ENCODE data around the gene STXBP6.

Gene STXBP6

GRCh38 chr14:24891987-24892496 is 157.9 kb downstream of the STXBP6 start:
- in situ Hi-C loops (cut with MboI; ENCODE audit: low sequenced_read_pairs): no loop called here

GRCh38 chr14:24890716-24891115 is 159.2 kb downstream of the STXBP6 start:
- in situ Hi-C loops (cut with MboI; ENCODE audit: low sequenced_read_pairs): no loop called here

- in situ Hi-C loops (cut with MboI; ENCODE audit: low sequenced_read_pairs): no loop called here
Measured at GRCh38 chr14:24889843-24890242, 160.1 kb downstream of the STXBP6 start.

DNA sequence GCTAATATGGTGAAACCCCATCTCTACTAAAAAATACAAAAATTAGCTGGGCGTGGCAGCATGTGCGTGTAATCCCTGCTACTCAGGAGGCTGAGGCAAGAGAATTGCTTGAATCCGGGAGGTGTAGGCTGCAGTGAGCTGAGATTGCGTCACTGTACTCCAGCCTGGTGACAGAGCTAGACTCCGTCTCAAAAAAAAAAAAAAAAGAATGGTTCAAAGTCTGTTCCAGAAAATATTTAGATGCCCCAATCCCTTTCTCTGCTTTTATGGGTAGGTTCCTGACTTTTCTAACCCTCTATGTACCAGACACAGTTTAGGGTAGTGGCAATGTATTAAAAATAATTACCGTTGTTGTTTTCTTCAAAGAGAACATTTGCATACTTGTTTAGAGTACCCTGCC is 161.4 kb downstream of the STXBP6 start:
- in situ Hi-C loops (cut with MboI; ENCODE audit: low sequenced_read_pairs): no loop called here

- in situ Hi-C loops (cut with MboI; ENCODE audit: low sequenced_read_pairs): no loop called here
Measured at GRCh38 chr14:24887623-24888304, 162.2 kb downstream of the STXBP6 start.

DNA sequence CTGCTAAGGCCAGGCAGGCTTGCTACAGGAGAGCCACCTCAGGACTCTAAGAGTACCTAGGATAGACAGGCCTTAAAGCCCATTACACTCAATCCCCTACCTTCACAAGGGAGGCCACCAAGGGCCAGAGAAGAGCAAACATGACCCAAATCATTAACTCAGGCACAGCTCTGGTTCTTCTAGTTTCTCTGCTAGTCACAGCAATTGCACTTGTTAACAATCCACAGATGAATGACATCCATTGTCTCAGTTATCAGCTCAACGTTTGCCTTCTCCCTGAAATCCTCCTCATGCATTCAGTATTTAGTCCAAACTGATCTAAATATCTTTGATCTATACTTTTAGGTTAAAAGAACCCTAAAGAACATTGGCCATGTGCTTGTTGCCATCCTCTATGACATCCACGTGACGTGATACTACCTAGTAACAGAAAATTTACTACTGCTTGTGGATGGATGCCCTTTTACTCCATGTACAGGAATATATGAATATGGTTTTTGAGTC is 164.5 kb downstream of the STXBP6 start:
- in situ Hi-C loops (cut with MboI; ENCODE audit: low sequenced_read_pairs): no loop called here

- in situ Hi-C loops (cut with MboI; ENCODE audit: low sequenced_read_pairs): no loop called here
Measured at GRCh38 chr14:24883576-24883975, 166.4 kb downstream of the STXBP6 start.

- in situ Hi-C loops (cut with MboI; ENCODE audit: low sequenced_read_pairs): no loop called here
Measured at GRCh38 chr14:24881116-24881893, 168.6 kb downstream of the STXBP6 start.

- in situ Hi-C loops (cut with MboI; ENCODE audit: low sequenced_read_pairs): no loop called here
Measured at GRCh38 chr14:24880689-24881088, 169.3 kb downstream of the STXBP6 start.

- in situ Hi-C loops (cut with MboI; ENCODE audit: low sequenced_read_pairs): no loop called here
Measured at GRCh38 chr14:24879661-24880386, 170.1 kb downstream of the STXBP6 start.

GRCh38 chr14:24876996-24877395 is 173.0 kb downstream of the STXBP6 start:
- in situ Hi-C loops (cut with MboI; ENCODE audit: low sequenced_read_pairs): no loop called here

DNA sequence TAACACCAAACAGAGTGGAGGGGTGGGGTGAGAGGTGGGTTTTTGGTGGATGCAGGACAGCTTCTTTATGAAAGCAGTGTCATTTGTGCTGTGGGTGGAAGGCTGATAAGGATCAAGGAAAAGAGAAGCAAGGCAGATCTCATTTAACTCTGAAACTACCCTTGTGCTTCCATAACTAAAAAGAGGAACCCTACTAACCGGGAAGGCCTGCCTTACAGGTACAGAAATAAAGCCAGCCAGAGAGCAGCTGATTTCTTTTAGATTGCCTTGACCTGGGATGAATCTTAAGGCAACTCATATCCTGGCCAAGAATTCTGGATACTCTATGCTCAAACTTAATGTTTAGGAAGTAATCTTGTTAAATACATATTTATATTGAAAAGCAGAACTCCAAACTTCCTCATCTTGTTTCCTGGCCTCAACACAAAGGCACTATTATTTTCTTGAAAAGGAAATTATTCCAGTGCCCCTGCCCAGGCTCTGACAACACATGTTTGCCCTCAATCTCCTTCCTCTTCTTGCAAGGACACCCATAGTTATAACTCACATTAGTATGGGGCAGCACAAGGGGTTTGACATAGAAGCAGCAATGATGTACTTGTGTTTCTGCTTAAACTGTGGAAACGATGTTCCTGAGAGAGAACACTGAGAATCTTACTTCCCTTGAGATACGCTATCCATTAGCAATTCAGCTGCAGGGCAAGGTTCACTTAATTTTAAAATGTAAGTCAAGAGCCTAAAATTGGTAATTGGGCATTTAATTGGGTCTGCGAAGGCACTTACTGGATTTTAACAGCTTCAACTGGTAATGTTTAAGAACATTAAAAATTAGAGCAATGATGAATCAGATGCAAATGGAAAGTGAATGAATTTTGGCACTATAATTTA is 173.7 kb downstream of the STXBP6 start:
- in situ Hi-C loops (cut with MboI; ENCODE audit: low sequenced_read_pairs): no loop called here

GRCh38 chr14:24875203-24875838 is 174.6 kb downstream of the STXBP6 start:
- in situ Hi-C loops (cut with MboI; ENCODE audit: low sequenced_read_pairs): no loop called here

DNA sequence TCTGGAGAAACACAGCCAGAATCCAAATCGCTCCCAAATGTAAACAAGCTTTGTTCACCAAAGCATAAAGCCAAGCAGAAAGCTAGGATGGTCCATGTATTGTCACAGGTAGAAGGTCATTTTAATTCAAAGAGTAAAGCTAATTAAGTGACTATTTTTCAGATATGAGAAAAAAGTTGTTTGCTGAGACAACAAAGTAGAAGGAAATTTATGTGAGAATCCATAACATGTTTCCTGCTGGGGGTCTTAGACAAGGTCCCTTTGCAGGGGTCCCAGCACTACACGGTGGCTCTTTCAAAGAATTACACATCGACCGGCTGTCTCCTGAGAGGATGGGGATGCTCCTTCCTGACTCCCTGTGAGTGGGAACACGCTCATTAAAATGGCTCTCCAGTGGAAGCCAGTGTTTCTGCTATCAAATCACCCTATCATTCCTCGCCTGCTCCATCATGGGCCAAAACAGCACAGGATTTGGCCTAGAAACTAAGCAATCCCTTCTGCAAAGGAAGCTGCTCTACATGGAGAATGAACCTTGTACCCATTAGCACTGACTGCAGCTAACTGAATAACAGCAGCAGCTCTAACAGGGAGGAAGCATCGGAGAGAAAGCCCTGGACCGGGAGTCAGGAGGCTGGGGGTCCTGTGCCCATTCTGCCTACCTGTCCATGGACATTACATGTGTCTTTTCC is 175.3 kb downstream of the STXBP6 start:
- in situ Hi-C loops (cut with MboI; ENCODE audit: low sequenced_read_pairs): no loop called here

GRCh38 chr14:24873551-24873950 is 176.4 kb downstream of the STXBP6 start:
- in situ Hi-C loops (cut with MboI; ENCODE audit: low sequenced_read_pairs): no loop called here

DNA sequence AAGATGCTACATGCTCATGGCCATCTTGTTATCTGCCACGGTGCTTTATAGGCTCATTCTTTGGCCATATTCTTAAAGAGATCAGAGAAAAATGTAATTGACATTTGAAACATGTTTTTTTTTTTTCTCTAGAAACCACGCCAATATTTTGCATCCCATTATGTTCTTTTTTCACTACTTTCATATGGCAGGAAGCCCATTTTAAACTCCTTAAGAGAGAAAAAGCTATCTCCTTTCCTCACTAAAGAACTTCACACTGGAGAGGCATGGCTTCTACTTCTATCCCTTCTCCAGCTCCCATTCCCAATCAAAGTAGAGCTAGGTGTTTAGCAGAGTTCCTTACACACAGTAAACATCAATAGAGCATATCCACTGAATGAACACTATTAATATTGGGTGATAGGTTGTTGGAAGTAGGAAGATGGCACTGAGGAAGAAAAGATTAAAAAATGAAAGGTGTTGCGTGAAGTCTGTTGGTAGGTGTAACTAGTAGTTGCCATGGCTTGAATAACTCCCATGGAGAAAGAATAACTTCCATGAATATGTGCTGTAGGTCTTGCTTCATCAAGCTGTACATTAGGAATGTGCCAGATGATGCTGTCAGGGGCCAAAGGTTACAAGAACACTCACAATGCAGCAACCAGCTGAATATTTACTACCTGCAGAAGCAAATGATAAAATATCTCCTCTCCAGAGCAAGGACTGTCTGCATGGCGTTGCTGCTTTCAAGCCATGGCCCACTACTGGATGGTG is 178.8 kb downstream of the STXBP6 start:
- in situ Hi-C loops (cut with MboI; ENCODE audit: low sequenced_read_pairs): no loop called here

DNA sequence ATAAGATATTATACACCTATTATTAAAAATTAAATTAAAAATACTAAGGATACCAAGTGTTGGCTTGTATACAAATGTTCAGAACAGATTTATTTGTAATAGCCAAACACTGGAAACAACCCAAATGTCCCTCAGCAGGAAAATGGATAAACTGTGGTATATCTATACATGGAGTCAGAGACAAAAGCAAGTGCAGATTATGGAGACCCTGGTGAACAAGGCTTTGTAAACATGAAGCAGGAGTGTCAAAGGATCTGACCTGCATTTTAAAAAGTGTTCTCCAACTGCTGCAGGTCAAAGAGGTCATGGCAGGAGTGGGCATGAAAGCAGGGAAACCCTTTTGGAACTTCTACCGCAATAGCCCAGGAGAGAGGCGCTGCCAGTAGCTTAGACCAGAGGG is 181.6 kb downstream of the STXBP6 start:
- in situ Hi-C loops (cut with MboI; ENCODE audit: low sequenced_read_pairs): no loop called here

GRCh38 chr14:24866067-24866639 is 183.8 kb downstream of the STXBP6 start:
- in situ Hi-C loops (cut with MboI; ENCODE audit: low sequenced_read_pairs): no loop called here

Measured in HL-60/S4 treated with phorbol 12-myristate 13-acetate at 8.2 ng/mL for 4 days and 3 days (cell line).